ENCODE measurements around the gene GOLGA6D. TPM values are rescaled to one million over a fixed set of nuclear protein-coding genes. Genes with fewer than 3 reads are reported as not detected.
"Not testable (repeated sequence)": the region's sequence is repeated elsewhere in the genome, so short reads cannot be mapped to it uniquely, and the experiment has no call there.

GOLGA6D gene
- total RNA-seq, 2 experiments from 2014 or later = not detected

GRCh38 chr15:75327491-75327890, 44.9 kb downstream of the GOLGA6D start:
- intact Hi-C loops (cut with micrococcal nuclease; ENCODE audit: unreplicated experiment) = no loop called here
- Histone ChIP-seq H3K9me2 (ENCODE audit: insufficient read depth, low read length) (no peaks in the 10 kb centered on the region), H3K4me3 (ENCODE audit: low read depth, low read length, poor library complexity, severe bottlenecking) (no peak overlapping the region), H2AFZ (ENCODE audit: low read length) (no peak overlapping the region), H3K36me3 (ENCODE audit: insufficient read depth, low read length) (no peaks in the 10 kb centered on the region), H3K4me1 (ENCODE audit: insufficient read depth, low read length, poor library complexity, severe bottlenecking) (no peaks in the 10 kb centered on the region), H3K27ac (ENCODE audit: low read depth, low read length, poor library complexity, severe bottlenecking) (no peak overlapping the region), H4K20me1 (ENCODE audit: insufficient read depth, low read length) (no peaks in the 10 kb centered on the region), H3K9me3 (ENCODE audit: low read length) (no peaks in the 10 kb centered on the region), H3K4me2 (ENCODE audit: low read length) (no peak overlapping the region), H3K79me2 (ENCODE audit: insufficient read depth, low read depth, low read length) (no peaks in the 10 kb centered on the region)
- ChIA-PET CTCF (ENCODE audit: unreplicated experiment) (no interaction called here), POLR2A (no interaction called here)
- no TSS peak for BruUV-seq (replicated peaks)
- no peak for DNase-seq (ENCODE audit: low spot score)
- TF ChIP-seq CTCF (conservative IDR thresholded peaks at IDR 0.05; ENCODE audit: low read length) (no peak), EZH2phosphoT487 (IDR thresholded peaks at IDR 0.05; ENCODE audit: borderline replicate concordance, low read depth, low read length) (no peak)

- Histone ChIP-seq H3K4me1 (ENCODE audit: insufficient read depth, low read length, poor library complexity, severe bottlenecking) (no peaks in the 10 kb centered on the region), H3K36me3 (ENCODE audit: insufficient read depth, low read length) (no peaks in the 10 kb centered on the region), H3K4me2 (ENCODE audit: low read length) (no peak overlapping the region), H3K9me2 (ENCODE audit: insufficient read depth, low read length) (no peaks in the 10 kb centered on the region), H3K27ac (ENCODE audit: low read depth, low read length, poor library complexity, severe bottlenecking) (no peak overlapping the region), H4K20me1 (ENCODE audit: insufficient read depth, low read length) (no peaks in the 10 kb centered on the region), H3K9me3 (ENCODE audit: low read length) (no peaks in the 10 kb centered on the region), H3K4me3 (ENCODE audit: low read depth, low read length, poor library complexity, severe bottlenecking) (no peak overlapping the region), H3K79me2 (ENCODE audit: insufficient read depth, low read depth, low read length) (no peaks in the 10 kb centered on the region), H2AFZ (ENCODE audit: low read length) (no peak overlapping the region)
- POLR2A ChIA-PET = interaction anchor here (0.7 kb wide), 1 partner anchor 31 kb away, joined by 4 read pairs; no protein-coding TSS in a partner anchor
- DNase-seq (ENCODE audit: low spot score) = no peak
- CTCF ChIA-PET (ENCODE audit: unreplicated experiment) = no interaction called here
- intact Hi-C loops (cut with micrococcal nuclease; ENCODE audit: unreplicated experiment) = no loop called here
- no TSS peak for BruUV-seq (replicated peaks)
- TF ChIP-seq EZH2phosphoT487 (IDR thresholded peaks at IDR 0.05; ENCODE audit: borderline replicate concordance, low read depth, low read length) (no peak), CTCF (conservative IDR thresholded peaks at IDR 0.05; ENCODE audit: low read length) (0 out of 2 replicates have a peak, but pooled peaks have one; percentile 8)
These were observed 46.1 kb downstream of the GOLGA6D start for GRCh38 chr15:75328493-75329314.

GRCh38 chr15:75329571-75329970, 46.9 kb downstream of the GOLGA6D start:
- Histone ChIP-seq H3K4me1 (ENCODE audit: insufficient read depth, low read length, poor library complexity, severe bottlenecking) (no peaks in the 10 kb centered on the region), H3K4me3 (ENCODE audit: low read depth, low read length, poor library complexity, severe bottlenecking) (no peak overlapping the region), H3K27ac (ENCODE audit: low read depth, low read length, poor library complexity, severe bottlenecking) (no peak overlapping the region), H3K9me2 (ENCODE audit: insufficient read depth, low read length) (no peaks in the 10 kb centered on the region), H3K9me3 (ENCODE audit: low read length) (no peaks in the 10 kb centered on the region), H4K20me1 (ENCODE audit: insufficient read depth, low read length) (no peaks in the 10 kb centered on the region), H2AFZ (ENCODE audit: low read length) (no peak overlapping the region), H3K79me2 (ENCODE audit: insufficient read depth, low read depth, low read length) (no peaks in the 10 kb centered on the region), H3K4me2 (ENCODE audit: low read length) (no peak overlapping the region), H3K36me3 (ENCODE audit: insufficient read depth, low read length) (no peaks in the 10 kb centered on the region)
- no peak for DNase-seq (ENCODE audit: low spot score)
- BruUV-seq (replicated peaks) = no TSS peak
- TF ChIP-seq EZH2phosphoT487 (IDR thresholded peaks at IDR 0.05; ENCODE audit: borderline replicate concordance, low read depth, low read length) = no peak
- no peak for TF ChIP-seq CTCF (conservative IDR thresholded peaks at IDR 0.05; ENCODE audit: low read length)
- intact Hi-C loops (cut with micrococcal nuclease; ENCODE audit: unreplicated experiment) = no loop called here
- ChIA-PET POLR2A (no interaction called here), CTCF (ENCODE audit: unreplicated experiment) (no interaction called here)

GRCh38 chr15:75332093-75332492, 49.5 kb downstream of the GOLGA6D start:
- H3K9me3 ChIP-seq (ENCODE audit: low read length); H2AFZ ChIP-seq (ENCODE audit: low read length); H4K20me1 ChIP-seq (ENCODE audit: insufficient read depth, low read length); intact Hi-C loops (cut with micrococcal nuclease; ENCODE audit: unreplicated experiment); H3K27ac ChIP-seq (ENCODE audit: low read depth, low read length, poor library complexity, severe bottlenecking); H3K4me2 ChIP-seq (ENCODE audit: low read length); POLR2A ChIA-PET; CTCF ChIA-PET (ENCODE audit: unreplicated experiment); H3K4me3 ChIP-seq (ENCODE audit: low read depth, low read length, poor library complexity, severe bottlenecking); BruUV-seq (replicated peaks); H3K36me3 ChIP-seq (ENCODE audit: insufficient read depth, low read length); DNase-seq (ENCODE audit: low spot score); H3K9me2 ChIP-seq (ENCODE audit: insufficient read depth, low read length): not testable (repeated sequence)
- peaks cover 12% of the 10 kb centered on the region for H3K4me1 ChIP-seq (ENCODE audit: insufficient read depth, low read length, poor library complexity, severe bottlenecking)
- H3K79me2 ChIP-seq (ENCODE audit: insufficient read depth, low read depth, low read length) = peaks cover 11% of the 10 kb centered on the region; the same call in 1 of the 2 replicates

Measured in OCI-LY7 (cell line).